HEK293 (cell line): ENCODE data around the gene MCM6.

Experiments used
- CTCF ChIA-PET: fragments of 350-600 bp; formaldehyde crosslinking; extraction: SDS; loops from one replicate; lab custom pipeline; 2021; ENCODE audit warnings: antibody characterized with exemption; lab: Yijun Ruan, JAX
- POLR2A ChIA-PET: fragments of 300-600 bp; formaldehyde crosslinking; extraction: SDS; loops from one replicate; lab custom pipeline; 2020; ENCODE audit warnings: antibody characterized with exemption, inconsistent platforms; lab: Yijun Ruan, JAX
- H3K27ac ChIP-seq: fragments of 200-500 bp; sonication (Bioruptor generic); 2 replicates; pipeline ENCODE4 v1.5.1; 2014; ENCODE audit warnings: low read depth, low read length, control low read depth, inconsistent platforms; ENCODE audit errors: extremely low read depth
- H3K36me3 ChIP-seq, 2 experiments: fragments of 200-500 bp in 1 of 2; sonication (Bioruptor generic) in 1 of 2; 1 replicate in 1 of 2; 2 replicates in 1 of 2; pipeline ENCODE4 v1.5.1; 2014 to 2017; ENCODE audit warnings: inconsistent platforms in 2 of 2, low read length in 2 of 2; ENCODE audit not compliant: control insufficient read depth in 2 of 2, insufficient read depth in 1 of 2
- H3K4me1 ChIP-seq: fragments of 200-500 bp; sonication (Bioruptor generic); 2 replicates; pipeline ENCODE4 v1.5.1; 2014; ENCODE audit warnings: mild to moderate bottlenecking, low read length, inconsistent platforms; ENCODE audit not compliant: control insufficient read depth, insufficient read depth
- H3K4me3 ChIP-seq: 2 replicates; pipeline ENCODE4 v1.5.1; 2011; ENCODE audit warnings: low read depth, mild to moderate bottlenecking, control low read depth, low read length, moderate library complexity
- H3K9me3 ChIP-seq: fragments of 200-500 bp; sonication (Bioruptor generic); 2 replicates; pipeline ENCODE4 v1.5.1; 2014; ENCODE audit warnings: low read depth, low read length, inconsistent platforms; ENCODE audit not compliant: control insufficient read depth, insufficient read depth
- FEZF1 ChIP-seq: fragments of 450-650 bp; formaldehyde crosslinking; IDR thresholded peaks from 2 replicates; pipeline ENCODE4 v1.5.1; 2016; ENCODE audit warnings: missing biosample characterization, missing genetic modification characterization
- GLIS1 ChIP-seq: fragments of 450-650 bp; formaldehyde crosslinking; IDR thresholded peaks from 2 replicates; pipeline ENCODE4 v1.5.1; 2016; ENCODE audit warnings: missing biosample characterization, missing genetic modification characterization
- GLIS2 ChIP-seq: fragments of 450-650 bp; formaldehyde crosslinking; IDR thresholded peaks from 2 replicates; pipeline ENCODE4 v1.5.1; 2016; ENCODE audit warnings: missing biosample characterization, missing genetic modification characterization
- HOXD13 ChIP-seq: sonication (generic); formaldehyde crosslinking; IDR thresholded peaks from 2 replicates; pipeline ENCODE4 v1.8.0; 2022; ENCODE audit warnings: missing genetic modification reagents, borderline replicate concordance
- KLF1 ChIP-seq: fragments of 450-650 bp; formaldehyde crosslinking; IDR thresholded peaks from 2 replicates; pipeline ENCODE4 v1.5.1; 2016; ENCODE audit warnings: missing biosample characterization, missing genetic modification characterization
- SP7 ChIP-seq: fragments of 450-650 bp; formaldehyde crosslinking; IDR thresholded peaks from 2 replicates; pipeline ENCODE4 v1.5.1; 2016; ENCODE audit warnings: missing biosample characterization, missing genetic modification characterization
- YY2 ChIP-seq: fragments of 450-650 bp; formaldehyde crosslinking; IDR thresholded peaks from 2 replicates; pipeline ENCODE4 v1.5.1; 2016; ENCODE audit warnings: missing biosample characterization, missing genetic modification characterization
- ZBTB20 ChIP-seq: fragments of 450-650 bp; formaldehyde crosslinking; IDR thresholded peaks from 2 replicates; pipeline ENCODE4 v1.5.1; 2016; ENCODE audit warnings: missing biosample characterization, missing genetic modification characterization
- ZBTB7A ChIP-seq: fragments of 450-650 bp; formaldehyde crosslinking; IDR thresholded peaks from 2 replicates; pipeline ENCODE4 v1.5.1; 2016; ENCODE audit warnings: low read depth, missing biosample characterization, missing genetic modification characterization
- ZEB2 ChIP-seq: fragments of 450-650 bp; formaldehyde crosslinking; IDR thresholded peaks from 2 replicates; pipeline ENCODE4 v1.5.1; 2016; ENCODE audit warnings: missing biosample characterization, missing genetic modification characterization
- ZNF266 ChIP-seq: fragments of 450-650 bp; formaldehyde crosslinking; IDR thresholded peaks from 2 replicates; pipeline ENCODE4 v1.5.1; 2016; ENCODE audit warnings: missing biosample characterization, missing genetic modification characterization, low read depth
- ZNF350 ChIP-seq: fragments of 450-650 bp; formaldehyde crosslinking; IDR thresholded peaks from 2 replicates; pipeline ENCODE4 v1.5.0; 2017; ENCODE audit warnings: missing biosample characterization, mild to moderate bottlenecking, missing genetic modification characterization
- ZNF354C ChIP-seq: fragments of 450-650 bp; formaldehyde crosslinking; IDR thresholded peaks from 2 replicates; pipeline ENCODE4 v1.5.1; 2016; ENCODE audit warnings: missing biosample characterization, missing genetic modification characterization, low read depth, borderline replicate concordance
- ZNF404 ChIP-seq: fragments of 450-650 bp; formaldehyde crosslinking; IDR thresholded peaks from 2 replicates; pipeline ENCODE4 v1.5.1; 2017; ENCODE audit warnings: missing biosample characterization, missing genetic modification characterization
- ZNF548 ChIP-seq: fragments of 450-650 bp; formaldehyde crosslinking; IDR thresholded peaks from 2 replicates; pipeline ENCODE4 v1.5.1; 2016; ENCODE audit warnings: missing biosample characterization, missing genetic modification characterization
- ZNF560 ChIP-seq: fragments of 450-650 bp; formaldehyde crosslinking; IDR thresholded peaks from 2 replicates; pipeline ENCODE4 v1.5.1; 2017; ENCODE audit warnings: missing biosample characterization, missing genetic modification characterization, borderline replicate concordance
- ZNF571 ChIP-seq: fragments of 450-650 bp; formaldehyde crosslinking; IDR thresholded peaks from 2 replicates; pipeline ENCODE4 v1.5.0; 2017; ENCODE audit warnings: missing biosample characterization, missing genetic modification characterization
- ZNF76 ChIP-seq: fragments of 450-650 bp; formaldehyde crosslinking; IDR thresholded peaks from 2 replicates; pipeline ENCODE4; 2016; ENCODE audit warnings: low read depth, missing biosample characterization, missing genetic modification characterization, borderline replicate concordance
- ZSCAN16 ChIP-seq: fragments of 450-650 bp; formaldehyde crosslinking; IDR thresholded peaks from 2 replicates; pipeline ENCODE4 v1.5.1; 2016; ENCODE audit warnings: missing biosample characterization, missing genetic modification characterization
- TF ChIP-seq, protein P1 (sequence below): fragments of 450-650 bp; formaldehyde crosslinking; IDR thresholded peaks from 2 replicates; pipeline ENCODE4 v1.5.1; 2016; ENCODE audit warnings: missing biosample characterization, missing genetic modification characterization
- TF ChIP-seq, protein P2 (sequence below): sonication (generic); formaldehyde crosslinking; IDR thresholded peaks from 2 replicates; pipeline ENCODE4 v1.8.1; 2022; ENCODE audit warnings: mild to moderate bottlenecking, moderate library complexity, missing genetic modification reagents
- TF ChIP-seq, protein P3 (sequence below): fragments of 450-650 bp; formaldehyde crosslinking; IDR thresholded peaks from 2 replicates; pipeline ENCODE4 v1.5.1; 2016; ENCODE audit warnings: missing biosample characterization, missing genetic modification characterization
- TF ChIP-seq, protein P4 (sequence below): fragments of 450-650 bp; formaldehyde crosslinking; IDR thresholded peaks from 2 replicates; pipeline ENCODE4 v1.5.1; 2016; ENCODE audit warnings: missing biosample characterization, missing genetic modification characterization
- TF ChIP-seq, protein P5 (sequence below): fragments of 450-650 bp; formaldehyde crosslinking; IDR thresholded peaks from 2 replicates; pipeline ENCODE4 v1.5.1; 2016; ENCODE audit warnings: missing biosample characterization, missing genetic modification characterization, low read depth

MCM6 gene

DNA sequence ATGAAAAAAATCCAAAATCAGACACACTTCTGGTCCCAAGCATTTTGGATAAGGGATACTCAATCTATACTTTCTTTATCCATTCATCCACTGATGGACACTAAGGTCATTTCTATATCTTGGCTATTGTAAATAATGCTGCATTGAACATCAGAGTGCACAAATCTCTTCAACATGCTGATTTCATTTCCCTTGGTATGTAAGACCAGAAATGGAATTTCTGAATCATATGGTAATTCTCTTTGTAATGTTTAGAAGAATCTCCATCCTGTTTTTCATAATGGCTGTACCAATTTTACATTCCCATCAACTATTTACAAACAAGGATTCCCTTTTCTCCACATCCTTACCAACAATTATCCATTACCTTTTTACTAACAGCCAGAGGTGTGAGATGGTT, 33.7 kb upstream of the MCM6 start:
- H3K27ac ChIP-seq, result no peak overlapping the region
- no peak for TF ChIP-seq ZNF548 (tag by site-specific recombination)
- no peak for TF ChIP-seq ZNF266
- TF ChIP-seq, protein P1, sequence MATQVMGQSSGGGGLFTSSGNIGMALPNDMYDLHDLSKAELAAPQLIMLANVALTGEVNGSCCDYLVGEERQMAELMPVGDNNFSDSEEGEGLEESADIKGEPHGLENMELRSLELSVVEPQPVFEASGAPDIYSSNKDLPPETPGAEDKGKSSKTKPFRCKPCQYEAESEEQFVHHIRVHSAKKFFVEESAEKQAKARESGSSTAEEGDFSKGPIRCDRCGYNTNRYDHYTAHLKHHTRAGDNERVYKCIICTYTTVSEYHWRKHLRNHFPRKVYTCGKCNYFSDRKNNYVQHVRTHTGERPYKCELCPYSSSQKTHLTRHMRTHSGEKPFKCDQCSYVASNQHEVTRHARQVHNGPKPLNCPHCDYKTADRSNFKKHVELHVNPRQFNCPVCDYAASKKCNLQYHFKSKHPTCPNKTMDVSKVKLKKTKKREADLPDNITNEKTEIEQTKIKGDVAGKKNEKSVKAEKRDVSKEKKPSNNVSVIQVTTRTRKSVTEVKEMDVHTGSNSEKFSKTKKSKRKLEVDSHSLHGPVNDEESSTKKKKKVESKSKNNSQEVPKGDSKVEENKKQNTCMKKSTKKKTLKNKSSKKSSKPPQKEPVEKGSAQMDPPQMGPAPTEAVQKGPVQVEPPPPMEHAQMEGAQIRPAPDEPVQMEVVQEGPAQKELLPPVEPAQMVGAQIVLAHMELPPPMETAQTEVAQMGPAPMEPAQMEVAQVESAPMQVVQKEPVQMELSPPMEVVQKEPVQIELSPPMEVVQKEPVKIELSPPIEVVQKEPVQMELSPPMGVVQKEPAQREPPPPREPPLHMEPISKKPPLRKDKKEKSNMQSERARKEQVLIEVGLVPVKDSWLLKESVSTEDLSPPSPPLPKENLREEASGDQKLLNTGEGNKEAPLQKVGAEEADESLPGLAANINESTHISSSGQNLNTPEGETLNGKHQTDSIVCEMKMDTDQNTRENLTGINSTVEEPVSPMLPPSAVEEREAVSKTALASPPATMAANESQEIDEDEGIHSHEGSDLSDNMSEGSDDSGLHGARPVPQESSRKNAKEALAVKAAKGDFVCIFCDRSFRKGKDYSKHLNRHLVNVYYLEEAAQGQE (tag by site-specific recombination), result no peak
- TF ChIP-seq YY2 (tag by site-specific recombination), result no peak
- no peak for TF ChIP-seq HOXD13 (CRISPR knock-in tag)
- no peak for TF ChIP-seq ZNF560 (tag by site-specific recombination)
- no peak for TF ChIP-seq ZBTB7A (tag by site-specific recombination)
- TF ChIP-seq KLF1 (tag by site-specific recombination), result no peak
- TF ChIP-seq ZNF76, result no peak
- TF ChIP-seq, protein P2, sequence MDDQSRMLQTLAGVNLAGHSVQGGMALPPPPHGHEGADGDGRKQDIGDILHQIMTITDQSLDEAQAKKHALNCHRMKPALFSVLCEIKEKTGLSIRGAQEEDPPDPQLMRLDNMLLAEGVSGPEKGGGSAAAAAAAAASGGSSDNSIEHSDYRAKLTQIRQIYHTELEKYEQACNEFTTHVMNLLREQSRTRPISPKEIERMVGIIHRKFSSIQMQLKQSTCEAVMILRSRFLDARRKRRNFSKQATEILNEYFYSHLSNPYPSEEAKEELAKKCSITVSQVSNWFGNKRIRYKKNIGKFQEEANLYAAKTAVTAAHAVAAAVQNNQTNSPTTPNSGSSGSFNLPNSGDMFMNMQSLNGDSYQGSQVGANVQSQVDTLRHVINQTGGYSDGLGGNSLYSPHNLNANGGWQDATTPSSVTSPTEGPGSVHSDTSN (CRISPR knock-in tag), result no peak
- TF ChIP-seq, protein P3, sequence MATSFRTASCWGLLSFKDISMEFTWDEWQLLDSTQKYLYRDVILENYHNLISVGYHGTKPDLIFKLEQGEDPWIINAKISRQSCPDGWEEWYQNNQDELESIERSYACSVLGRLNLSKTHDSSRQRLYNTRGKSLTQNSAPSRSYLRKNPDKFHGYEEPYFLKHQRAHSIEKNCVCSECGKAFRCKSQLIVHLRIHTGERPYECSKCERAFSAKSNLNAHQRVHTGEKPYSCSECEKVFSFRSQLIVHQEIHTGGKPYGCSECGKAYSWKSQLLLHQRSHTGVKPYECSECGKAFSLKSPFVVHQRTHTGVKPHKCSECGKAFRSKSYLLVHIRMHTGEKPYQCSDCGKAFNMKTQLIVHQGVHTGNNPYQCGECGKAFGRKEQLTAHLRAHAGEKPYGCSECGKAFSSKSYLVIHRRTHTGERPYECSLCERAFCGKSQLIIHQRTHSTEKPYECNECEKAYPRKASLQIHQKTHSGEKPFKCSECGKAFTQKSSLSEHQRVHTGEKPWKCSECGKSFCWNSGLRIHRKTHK (tag by site-specific recombination), result no peak
- TF ChIP-seq GLIS1 (tag by site-specific recombination), result no peak
- no peak for TF ChIP-seq GLIS2 (tag by site-specific recombination)
- TF ChIP-seq SP7, result no peak
- TF ChIP-seq ZSCAN16 (tag by site-specific recombination), result no peak
- TF ChIP-seq ZNF350, result no peak
- TF ChIP-seq ZNF571, result no peak
- no peaks in the 10 kb centered on the region for H3K4me1 ChIP-seq
- ChIA-PET CTCF (no interaction called here), POLR2A (no interaction called here)
- H3K9me3 ChIP-seq, result no peaks in the 10 kb centered on the region
- H3K4me3 ChIP-seq, result no peak overlapping the region
- H3K36me3 ChIP-seq, result peaks cover 52 to 62% of the 10 kb centered on the region in 2 experiments

DNA sequence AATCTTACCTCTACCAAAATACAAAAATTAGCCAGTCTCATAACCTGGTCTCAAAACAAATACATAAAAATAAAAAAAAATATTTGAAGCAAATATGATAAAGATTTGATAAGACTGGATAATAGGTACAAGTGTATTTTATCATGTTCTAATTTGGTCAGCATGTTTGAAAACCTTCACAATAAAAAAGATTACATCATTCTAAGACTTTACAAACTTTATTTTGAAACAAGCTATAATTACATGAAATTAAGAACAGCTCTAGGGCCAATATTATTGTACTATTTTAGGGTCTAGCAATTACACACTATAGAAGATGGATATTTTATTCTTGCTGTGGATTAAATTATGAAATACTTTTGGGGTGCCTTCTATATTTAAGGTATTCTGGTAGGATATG, 29.4 kb upstream of the MCM6 start:
- H3K4me3 ChIP-seq, result no peak overlapping the region
- H3K36me3 ChIP-seq, result peaks cover 31 to 38% of the 10 kb centered on the region in 2 experiments
- ChIA-PET CTCF (no interaction called here), POLR2A (no interaction called here)
- TF ChIP-seq, protein P4, sequence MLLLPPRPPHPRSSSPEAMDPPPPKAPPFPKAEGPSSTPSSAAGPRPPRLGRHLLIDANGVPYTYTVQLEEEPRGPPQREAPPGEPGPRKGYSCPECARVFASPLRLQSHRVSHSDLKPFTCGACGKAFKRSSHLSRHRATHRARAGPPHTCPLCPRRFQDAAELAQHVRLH (tag by site-specific recombination), result no peak
- TF ChIP-seq ZEB2 (tag by site-specific recombination) (no peak), ZNF354C (tag by site-specific recombination) (no peak), ZBTB20 (tag by site-specific recombination) (no peak), FEZF1 (tag by site-specific recombination) (no peak), ZNF404 (tag by site-specific recombination) (no peak)
- TF ChIP-seq, protein P5, sequence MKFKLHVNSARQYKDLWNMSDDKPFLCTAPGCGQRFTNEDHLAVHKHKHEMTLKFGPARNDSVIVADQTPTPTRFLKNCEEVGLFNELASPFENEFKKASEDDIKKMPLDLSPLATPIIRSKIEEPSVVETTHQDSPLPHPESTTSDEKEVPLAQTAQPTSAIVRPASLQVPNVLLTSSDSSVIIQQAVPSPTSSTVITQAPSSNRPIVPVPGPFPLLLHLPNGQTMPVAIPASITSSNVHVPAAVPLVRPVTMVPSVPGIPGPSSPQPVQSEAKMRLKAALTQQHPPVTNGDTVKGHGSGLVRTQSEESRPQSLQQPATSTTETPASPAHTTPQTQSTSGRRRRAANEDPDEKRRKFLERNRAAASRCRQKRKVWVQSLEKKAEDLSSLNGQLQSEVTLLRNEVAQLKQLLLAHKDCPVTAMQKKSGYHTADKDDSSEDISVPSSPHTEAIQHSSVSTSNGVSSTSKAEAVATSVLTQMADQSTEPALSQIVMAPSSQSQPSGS (tag by site-specific recombination), result peak; percentile 66
- H3K27ac ChIP-seq, result no peak overlapping the region
- no peaks in the 10 kb centered on the region for H3K9me3 ChIP-seq
- H3K4me1 ChIP-seq, result no peaks in the 10 kb centered on the region
